ENCODE measurements around the gene PLIN3.
"Not testable (repeated sequence)": the region's sequence is repeated elsewhere in the genome, so short reads cannot be mapped to it uniquely, and the experiment has no call there.

The PLIN3 gene

DNA sequence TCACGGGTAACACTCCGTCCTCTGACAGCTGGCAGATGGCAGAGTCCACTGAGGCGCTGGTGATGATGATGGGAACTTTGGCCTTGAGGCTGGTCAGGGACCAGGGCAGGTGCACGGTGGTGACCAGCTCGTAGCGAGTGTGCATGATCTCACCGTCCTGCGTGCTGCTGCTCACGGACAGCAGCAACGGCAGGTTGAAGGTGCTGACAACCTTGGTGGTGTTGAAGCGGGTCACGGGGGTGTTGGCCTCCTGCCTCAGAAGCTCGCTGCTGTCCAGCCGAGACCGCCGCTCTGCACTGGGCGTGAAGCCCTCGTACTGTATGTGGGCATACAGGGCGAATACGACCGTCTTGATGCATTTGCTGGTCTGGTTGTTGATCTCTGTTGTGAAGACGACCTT lies 23.6 kb upstream of the PLIN3 start:
- DNase-seq (ENCODE audit: low read depth in 2 of 2) = no peak

DNA sequence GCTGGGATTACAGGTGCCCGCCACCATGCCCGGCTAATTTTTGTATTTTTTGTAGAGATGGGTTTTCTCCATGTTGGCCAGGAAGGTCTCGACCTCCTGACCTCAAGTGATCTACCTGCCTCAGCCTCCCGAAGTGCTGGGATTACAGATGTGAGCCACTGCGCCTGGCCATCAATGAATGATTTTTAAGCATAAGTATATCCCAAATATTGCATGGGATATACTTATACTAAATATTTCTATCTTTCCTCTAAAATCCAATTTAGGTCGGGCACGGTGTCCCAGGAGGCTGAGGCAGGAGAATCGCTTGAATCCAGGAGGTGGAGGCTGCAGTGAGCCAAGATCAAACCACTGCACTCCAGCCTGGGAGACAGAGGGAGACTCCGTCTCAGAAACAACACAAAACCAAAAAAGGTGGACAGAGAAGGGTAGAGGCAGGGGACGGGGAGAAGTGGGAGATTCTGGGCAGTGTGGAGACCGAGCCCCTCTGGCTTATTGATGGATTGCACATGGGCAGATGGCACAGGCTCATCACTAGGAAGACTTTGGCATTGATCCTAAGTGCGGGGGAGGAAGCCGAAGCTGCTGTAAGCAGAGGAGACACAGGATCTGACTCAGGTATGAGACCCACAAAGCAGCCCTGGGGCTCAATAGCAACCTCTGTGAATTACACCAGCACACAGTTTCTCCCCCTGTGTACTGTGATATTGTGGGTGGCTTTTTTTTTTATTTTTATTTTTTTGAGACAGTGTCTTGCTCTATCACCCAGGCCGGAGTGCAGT lies 21.8 kb upstream of the PLIN3 start:
- DNase-seq (ENCODE audit: low read depth in 2 of 2) = no peak

DNA sequence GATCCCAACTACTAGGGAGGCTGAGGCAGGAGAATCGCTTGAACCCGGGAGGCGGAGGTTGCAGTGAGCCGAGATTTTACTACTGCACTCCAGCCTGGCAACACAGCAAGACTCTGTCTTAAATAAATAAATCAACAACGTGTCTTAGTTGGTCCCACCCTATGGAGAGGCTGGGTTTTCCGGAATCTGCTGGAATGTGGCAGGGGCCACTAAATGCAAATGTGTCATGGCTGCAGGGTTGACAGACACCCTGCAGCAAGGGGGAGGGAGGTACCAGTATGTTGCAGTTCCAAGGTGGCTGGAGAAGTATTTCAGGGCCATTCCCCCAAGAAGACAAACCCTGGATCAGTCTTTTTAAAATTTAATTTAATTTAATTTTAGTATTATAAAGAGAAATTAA lies 20.3 kb upstream of the PLIN3 start:
- DNase-seq (ENCODE audit: low read depth in 2 of 2) = not testable (repeated sequence)

DNA sequence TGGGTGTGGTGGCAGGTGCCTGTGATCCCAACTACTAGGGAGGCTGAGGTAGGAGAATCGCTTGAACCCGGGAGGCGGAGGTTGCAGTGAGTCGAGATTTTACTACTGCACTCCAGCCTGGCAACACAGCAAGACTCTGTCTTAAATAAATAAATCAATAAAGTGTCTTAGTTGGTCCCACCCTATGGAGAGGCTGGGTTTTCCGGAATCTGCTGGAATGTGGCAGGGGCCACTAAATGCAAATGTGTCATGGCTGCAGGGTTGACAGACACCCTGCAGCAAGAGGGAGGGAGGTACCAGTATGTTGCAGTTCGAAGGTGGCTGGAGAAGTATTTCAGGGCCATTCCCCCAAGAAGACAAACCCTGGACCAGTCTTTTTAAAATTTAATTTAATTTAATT lies 17.5 kb upstream of the PLIN3 start:
- not testable (repeated sequence) for DNase-seq (ENCODE audit: low read depth in 2 of 2)

DNA sequence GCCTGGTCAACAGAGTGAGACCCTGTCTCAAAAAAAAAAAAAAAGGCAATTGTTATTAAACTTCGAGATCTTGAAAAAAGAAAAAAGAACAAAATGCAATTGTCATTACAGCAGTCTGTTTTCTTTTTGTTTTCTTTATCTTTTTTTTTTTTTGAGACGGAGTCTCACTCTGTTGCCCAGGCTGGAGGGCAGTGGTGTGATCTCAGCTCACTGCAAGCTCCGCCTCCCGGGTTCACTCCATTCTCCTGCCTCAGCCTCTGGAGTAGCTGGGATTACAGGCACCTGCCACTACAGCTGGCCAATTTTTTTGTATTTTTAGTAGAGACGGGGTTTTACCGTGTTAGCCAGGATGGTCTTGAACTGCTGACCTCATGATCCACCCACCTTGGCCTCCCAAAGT lies 15.4 kb upstream of the PLIN3 start:
- DNase-seq (ENCODE audit: low read depth in 2 of 2) = not testable (repeated sequence)

DNA sequence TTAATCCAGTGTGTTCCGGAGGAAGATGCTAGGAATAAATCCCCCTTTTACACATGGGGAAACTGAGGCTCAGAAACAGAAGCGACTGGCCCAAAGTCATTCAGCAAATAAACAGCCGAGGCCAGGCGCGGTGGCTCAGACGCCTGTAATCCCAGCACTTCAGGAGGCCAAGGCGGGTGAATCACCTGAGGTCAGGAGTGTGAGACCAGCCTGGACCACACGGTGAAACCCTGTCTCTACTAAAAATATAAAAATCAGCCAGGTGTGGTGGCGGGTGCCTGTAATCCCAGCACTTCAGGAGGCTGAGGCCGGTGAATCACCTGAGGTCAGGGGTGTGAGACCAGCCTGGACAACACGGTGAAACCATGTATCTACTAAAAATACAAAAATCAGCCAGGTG lies 11.6 kb upstream of the PLIN3 start:
- no peak for DNase-seq (ENCODE audit: low read depth in 2 of 2)

DNA sequence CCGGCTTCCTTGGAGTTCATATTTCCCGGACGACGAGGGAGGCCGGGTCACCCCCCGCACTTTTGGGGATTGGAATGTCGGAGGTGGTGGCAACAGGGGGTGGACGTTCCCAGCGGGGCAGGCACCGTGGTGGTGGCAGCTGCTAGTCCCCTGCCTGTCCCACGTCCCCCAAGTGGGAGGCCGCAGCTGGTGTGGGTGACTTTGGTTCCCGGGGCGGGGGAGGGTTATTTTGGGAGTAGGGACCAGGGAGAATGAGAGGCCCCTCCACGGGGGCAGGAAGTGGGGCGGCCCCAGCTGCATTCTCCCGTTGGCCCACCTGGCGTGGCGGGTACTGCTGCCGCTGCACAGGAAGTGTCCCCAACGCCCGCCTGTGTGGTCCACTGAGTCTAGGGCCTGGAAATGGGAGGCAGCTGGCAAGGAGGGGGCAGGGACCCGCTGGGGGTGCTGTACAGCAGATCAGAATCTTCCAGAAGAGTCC lies 11.1 kb upstream of the PLIN3 start:
- DNase-seq (ENCODE audit: low read depth in 2 of 2) = no peak

DNA sequence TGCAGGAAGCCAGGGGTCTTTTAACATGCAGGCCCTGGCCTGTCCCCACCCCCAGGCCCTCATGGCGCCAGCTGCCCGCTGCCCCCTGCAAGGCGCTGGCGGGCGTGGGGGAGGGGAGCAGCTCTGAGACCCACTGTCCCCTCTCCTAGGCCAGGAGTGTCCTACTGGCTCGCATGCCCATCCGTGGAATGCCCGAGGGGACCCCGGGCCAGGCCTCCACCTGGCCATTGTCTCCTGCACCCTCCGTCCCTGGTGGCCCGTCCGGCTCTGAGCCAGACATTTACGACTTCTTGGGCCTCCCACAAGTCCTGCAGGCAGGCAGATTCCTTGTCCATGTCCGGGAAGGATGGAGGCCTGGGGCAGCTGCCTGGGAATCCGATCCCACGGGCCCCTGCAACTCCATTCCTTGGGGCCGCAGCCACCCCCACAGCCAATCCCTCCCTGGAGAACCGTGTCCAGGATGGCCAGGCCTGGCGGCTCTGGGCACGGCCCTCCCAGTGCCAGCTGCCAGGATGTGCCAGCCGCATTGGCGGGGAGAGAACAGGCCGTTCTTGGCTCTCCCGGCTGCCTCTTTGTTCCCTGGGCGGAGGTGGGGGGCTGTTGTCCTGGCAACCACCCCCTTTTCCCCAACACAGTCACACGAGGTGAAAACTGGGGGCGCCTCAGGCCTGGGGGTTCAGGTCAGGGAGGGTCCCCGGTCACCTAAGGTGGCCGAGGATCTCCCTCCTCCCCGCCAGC lies 10.5 kb upstream of the PLIN3 start:
- no peak for DNase-seq (ENCODE audit: low read depth in 2 of 2)

DNA sequence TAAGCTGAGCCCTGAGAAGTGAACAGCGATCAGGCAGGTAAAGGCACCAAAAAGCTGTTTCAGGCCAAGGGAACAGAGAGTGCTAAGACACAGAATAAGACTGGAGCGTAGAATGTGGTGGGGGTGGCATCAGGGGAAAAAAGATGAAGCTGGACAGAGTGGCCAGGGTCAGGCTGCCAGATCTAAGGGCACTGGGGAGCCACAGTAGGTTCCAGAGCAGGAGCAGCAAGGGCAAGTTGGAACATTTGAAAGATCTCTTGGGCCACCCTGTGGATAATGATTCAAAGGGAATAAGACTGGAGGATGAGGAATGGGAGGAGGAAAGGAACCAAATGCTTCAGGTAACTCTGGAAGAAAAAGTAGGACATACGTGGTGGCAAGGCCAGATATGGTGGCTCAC lies 6.5 kb upstream of the PLIN3 start:
- no peak for DNase-seq (ENCODE audit: low read depth in 2 of 2)

DNA sequence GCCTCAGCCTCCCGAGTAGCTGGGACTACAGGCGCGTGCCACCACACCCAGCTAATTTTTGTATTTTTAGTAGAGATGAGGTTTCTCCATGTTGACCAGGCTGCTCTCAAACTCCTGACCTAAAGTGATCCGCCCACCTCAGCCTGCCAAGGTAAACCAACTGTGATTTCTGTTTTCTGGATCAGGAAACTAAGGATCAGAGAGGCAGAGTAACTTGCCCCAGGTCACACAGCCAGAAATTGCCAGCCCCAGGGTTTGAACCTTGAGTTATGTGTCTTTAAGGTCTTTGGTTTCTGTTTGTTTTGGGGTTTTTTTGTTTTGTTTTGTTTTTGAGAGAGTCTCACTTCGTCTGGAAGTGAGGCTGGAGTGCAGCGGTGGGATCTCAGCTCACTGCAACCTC lies 4.2 kb upstream of the PLIN3 start:
- DNase-seq (ENCODE audit: low read depth in 2 of 2) = no peak

DNA sequence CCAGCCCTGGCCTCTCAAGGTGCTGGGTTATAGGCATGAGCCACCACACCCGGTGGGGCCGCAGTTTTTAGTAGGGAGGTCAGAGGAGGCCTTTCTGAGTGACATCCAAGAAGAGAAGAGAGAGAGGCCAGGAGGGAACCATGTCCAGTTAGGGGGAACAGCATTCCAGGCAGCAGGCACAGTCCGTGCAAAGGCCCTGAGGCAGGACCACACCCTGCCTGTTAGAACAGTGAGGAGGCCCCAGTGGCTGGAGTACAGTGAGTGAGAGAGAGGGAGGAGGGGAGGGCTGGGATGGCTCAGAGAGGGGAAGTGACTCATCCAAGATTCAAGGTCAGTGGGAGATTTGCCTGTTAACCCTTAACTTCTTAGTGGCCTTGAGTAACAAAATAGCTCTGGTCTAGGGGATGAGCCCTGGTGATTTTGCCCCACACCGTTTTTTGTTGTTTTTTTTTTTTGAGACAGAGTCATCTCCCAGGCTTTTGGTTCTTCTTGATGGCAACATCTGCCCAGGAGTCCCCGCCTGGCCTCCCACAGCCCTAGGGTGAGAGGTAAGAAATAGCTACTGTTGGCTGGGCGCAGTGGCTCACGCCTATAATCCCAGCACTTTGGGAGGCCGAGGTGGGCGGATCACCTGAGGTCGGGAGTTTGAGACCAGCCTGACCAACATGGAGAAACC lies 2.7 kb upstream of the PLIN3 start:
- DNase-seq (ENCODE audit: low read depth in 2 of 2) = peak; percentile 57

DNA sequence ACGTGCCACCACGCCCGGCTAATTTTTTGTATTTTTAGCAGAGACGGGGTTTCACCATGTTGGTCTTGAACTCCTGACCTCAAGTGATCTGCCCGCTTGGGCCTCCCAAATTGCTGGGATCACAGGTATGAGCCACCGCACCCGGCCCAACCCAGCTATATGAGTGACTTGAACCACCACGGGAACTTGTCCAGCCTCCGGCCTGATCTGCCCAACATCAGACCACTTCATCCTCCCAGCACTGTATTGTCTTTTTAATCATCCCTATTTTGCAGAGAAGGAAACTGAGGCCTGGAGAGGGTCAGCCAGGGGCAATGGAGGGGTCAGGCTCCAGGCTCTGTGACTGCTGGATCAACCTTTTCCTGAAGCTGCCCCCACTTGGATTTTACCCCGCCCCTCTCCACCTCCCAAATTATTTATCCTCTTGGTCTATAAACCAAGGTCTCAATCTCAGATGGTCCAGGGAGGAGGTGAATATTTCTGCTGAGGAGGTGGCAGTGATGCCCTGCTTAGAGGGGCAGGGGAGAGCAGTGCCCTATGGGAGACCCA lies 893 bp upstream of the PLIN3 start:
- DNase-seq (ENCODE audit: low read depth in 2 of 2) = no peak

DNA sequence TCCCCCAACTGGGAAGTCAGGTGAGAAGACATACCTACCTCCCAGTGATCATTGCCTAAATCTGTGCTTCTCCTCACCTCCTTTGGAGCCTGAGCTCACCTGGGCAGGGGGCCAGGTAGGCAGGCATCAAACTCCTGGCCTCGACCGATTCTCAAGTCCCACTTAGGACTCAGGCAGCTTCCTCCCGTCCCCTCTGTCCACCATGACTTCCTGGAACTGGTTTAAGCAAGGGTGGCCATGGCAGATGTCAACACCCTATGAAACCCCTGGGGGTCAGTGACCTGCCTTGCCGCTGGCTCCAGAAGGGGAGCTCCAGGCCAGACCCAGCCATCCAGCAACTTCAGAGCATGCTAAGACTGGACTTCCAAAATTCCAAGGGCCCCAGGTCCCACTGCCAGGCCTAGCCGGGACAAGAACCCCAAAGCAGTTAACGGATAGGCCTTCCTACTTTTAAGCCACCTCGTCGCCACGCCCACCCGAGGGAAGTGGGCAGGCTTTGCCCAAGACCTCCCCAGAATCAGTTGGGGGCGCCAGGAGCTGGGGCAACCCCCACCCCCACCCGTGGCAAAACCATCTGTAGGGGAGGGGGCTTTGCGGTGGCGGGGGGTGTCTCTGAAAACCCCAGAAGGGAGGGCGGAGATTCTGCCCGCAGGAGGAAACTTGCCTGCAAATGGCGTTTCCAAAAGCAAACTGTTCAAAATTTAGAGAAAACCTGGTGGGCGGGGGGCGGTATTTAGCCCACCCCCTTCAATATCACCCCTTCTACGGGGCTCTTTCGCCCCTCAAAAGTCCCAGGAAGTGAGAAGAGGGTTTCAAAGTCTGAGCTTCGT lies 657 bp downstream of the PLIN3 start:
- no peak for DNase-seq (ENCODE audit: low read depth in 2 of 2)

DNA sequence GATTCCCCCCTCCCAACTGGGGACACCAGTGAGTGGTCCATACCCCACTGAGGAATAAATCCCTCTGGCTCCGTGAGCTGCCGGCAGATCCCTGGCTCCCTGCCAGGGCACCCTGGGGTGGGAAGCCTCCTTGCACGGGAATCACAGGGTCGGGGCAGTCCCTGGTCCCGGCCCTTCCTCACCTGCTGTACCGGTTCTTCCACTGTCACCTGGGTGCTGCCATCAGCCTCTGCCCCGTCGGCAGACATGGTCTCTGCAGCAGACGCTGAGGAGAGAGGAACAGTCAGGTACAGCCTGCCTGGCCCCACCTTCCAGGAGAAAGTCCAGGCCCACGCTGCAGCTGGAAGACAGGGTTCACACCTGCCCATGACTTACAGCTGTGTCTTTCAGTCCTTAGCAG lies 6.3 kb downstream of the PLIN3 start:
- DNase-seq (ENCODE audit: low read depth in 2 of 2) = no peak

DNA sequence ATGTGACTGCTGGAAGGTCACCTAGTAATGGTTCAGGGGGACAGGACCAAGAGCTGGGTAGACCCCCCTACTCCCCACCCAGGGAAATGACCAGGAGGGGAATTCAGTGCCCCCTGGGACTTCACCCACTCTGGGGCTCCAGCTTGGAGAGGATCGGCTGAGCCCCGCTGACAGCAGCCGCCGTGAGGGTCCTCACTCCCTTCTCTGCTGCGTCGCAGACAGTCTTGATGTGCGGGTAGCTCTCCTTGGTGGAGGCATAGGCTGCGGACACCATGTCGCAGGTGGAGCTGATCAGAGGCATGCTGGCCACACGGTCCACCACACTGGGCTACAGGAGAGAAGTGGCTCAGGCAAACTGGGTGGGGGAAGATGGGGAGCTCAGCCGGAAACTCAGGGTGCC lies 7.8 kb downstream of the PLIN3 start:
- no peak for DNase-seq (ENCODE audit: low read depth in 2 of 2)

DNA sequence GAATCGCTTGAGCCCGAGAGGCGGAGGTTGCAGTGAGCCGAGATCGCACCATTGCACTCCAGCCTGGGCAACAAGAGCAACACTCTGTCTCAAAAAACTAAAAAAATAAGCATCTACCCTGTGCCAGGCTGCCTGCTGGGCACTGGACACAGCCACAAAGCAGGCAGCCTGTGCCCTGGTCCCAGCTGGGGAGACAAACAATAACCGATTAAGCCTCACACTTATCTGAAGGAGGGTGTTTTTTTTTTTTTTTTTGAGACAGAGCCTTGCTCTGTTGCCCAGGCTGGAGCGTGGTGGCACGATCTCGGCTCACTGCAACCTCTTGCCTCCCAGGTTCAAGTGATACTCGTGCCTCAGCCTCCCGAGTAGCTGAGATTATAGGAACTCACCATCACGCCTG lies 11.0 kb downstream of the PLIN3 start:
- DNase-seq (ENCODE audit: low read depth in 2 of 2) = not testable (repeated sequence)

DNA sequence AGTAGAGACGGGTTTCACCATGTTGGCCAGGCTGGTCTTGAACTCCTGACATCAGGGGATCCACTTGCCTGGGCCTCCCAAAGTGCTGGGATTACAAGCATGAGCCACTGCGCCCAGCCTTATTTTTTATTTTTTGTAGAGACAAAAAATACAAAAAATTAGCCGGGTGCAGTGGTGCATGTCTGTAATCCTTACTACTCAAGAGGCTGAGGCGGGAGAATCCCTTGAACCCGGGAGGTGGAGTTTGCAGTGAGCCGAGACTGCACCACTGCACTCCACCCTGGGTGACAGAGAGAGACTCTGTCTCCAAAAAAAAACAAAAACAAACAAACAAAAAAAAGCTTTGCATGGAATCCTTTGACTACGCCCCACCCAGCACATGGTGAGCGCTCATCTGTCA lies 14.0 kb downstream of the PLIN3 start:
- not testable (repeated sequence) for DNase-seq (ENCODE audit: low read depth in 2 of 2)

DNA sequence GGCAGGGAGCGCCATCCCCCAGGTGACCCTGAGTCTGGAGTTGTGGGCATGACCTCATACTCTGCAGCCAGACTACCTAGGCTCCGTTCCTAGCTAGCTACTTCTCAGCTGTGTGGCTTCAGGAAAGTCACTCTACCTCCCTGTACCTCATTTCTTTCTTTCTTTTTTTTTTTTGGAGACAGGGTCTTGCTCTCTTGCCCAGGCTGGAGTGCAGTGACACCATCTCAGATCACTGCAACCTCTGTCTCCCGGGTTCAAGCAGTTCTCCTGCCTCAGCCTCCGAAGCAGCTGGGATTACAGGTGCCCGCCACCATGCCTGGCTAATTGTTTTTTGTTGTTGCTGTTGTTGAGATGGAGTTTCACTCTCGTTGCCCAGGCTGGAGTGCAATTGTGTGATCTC lies 15.0 kb downstream of the PLIN3 start:
- DNase-seq (ENCODE audit: low read depth in 2 of 2) = no peak

DNA sequence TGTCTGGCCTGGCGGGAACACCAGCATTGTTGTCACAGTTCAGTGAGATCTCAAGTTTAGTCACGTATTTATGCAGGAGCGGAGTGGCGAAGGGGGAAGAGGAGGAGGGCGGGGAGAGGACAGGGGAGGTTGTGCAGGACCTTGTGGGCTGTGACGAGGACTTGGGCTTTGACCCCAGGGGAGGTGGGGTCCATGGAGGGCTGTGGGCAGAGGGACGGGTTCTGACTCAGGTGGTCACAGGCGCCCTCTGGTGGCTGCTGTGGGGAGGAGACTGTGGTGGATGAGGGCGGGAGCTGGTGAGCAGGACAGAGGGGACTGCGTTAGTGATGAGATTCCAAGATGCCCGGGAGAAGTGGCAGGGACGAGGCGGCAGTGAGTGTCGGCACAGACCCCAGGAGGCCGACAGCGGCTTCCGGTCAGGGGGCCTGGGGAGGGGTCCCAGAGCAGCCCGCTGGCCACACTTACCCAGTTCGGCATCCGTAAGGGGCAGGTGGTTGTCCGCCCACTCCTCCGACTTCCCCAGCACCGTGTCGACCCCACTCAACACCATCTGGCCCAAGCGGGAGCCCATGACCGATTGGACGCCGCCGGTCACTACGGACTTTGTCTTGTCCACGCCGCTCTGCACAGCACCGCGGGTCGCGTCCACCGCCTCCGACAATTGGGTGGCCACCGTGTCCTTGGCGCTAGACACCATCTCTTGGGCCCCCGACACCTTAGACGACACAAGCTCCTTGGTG lies 15.7 kb downstream of the PLIN3 start:
- DNase-seq (ENCODE audit: low read depth in 2 of 2) = no peak

DNA sequence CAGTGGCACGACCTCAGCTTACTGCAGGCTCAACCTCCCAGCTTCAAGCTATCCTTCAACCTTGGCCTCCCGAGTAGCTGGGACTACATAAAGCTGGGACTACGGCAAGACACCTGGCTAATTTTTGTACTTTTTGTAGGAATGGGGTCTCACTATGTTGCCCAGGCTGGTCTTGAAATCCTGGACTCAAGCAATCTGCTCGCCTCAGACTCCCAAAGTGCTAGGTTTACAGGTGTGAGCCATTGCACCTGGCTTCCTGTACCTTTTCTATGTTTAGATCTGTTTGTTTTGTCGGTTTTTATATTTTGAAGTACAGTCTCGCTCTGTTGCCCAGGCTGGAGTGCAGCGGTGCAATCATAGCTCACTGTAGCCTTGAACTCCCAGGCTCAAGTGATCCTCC lies 18.4 kb downstream of the PLIN3 start:
- DNase-seq (ENCODE audit: low read depth in 2 of 2) = no peak
